Left lung (tissue), 10 donors: ENCODE measurements around the gene SCARF1. TPM values are rescaled to one million over a fixed set of nuclear protein-coding genes. Genes with fewer than 3 reads are reported as not detected.

Source experiments
- ATAC-seq: fragments of 200-7000 bp; cut with Tn5 transposase; one replicate; pipeline ENCODE4 v1.9.1; 2020; ENCODE audit warnings: moderate library complexity
- DNase-seq, 4 donors: peaks; one replicate each; pipeline ENCODE4 v3.0.0-alpha.2; 2013 to 2020
- H3K27ac ChIP-seq, 2 donors: fragments of 200-600 bp; sonication (generic) in 1 of 2; one replicate each; pipeline versions ENCODE4 v1.5.0 to v1.8.0; 2020 to 2021
- H3K27me3 ChIP-seq, 2 donors: fragments of 200-600 bp; sonication (generic) in 1 of 2; one replicate each; pipeline versions ENCODE4 v1.5.0 to v1.8.0; 2020 to 2021
- H3K36me3 ChIP-seq, 2 donors: fragments of 200-600 bp; sonication (generic) in 1 of 2; one replicate each; pipeline versions ENCODE4 v1.5.0 to v1.8.0; 2020 to 2021
- H3K4me1 ChIP-seq, 2 donors: fragments of 200-600 bp; one replicate each; pipeline ENCODE4 v1.8.0; 2021
- H3K4me3 ChIP-seq, 2 donors: fragments of 200-600 bp; sonication (generic) in 1 of 2; one replicate each; pipeline versions ENCODE4 v1.5.0 to v1.8.0; 2020 to 2021; ENCODE audit warnings: mild to moderate bottlenecking in 1 of 2
- H3K9me3 ChIP-seq, 2 donors: fragments of 200-600 bp; sonication (generic) in 1 of 2; one replicate each; pipeline versions ENCODE4 v1.5.0 to v1.8.0; 2020 to 2021
- CTCF ChIP-seq, 2 donors: fragments of 200-600 bp; sonication (generic) in 1 of 2; IDR thresholded peaks; one replicate each; pipeline versions ENCODE4 v1.5.0 to v1.8.0; 2021; ENCODE audit warnings: antibody characterized with exemption in 2 of 2
- intact Hi-C, 2 donors: fragments of 100-400 bp; cut with DNase I; formaldehyde crosslinking; loops; one replicate each; pipeline versions ENCODE4 v1.11.2 to v1.14.2; 2022
- polyA plus RNA-seq, 6 donors: library from polyadenylated mRNA; unstranded; fragments of 120-200 nt; gene quantifications; one replicate each; pipeline ENCODE4 v1.2.1, GENCODE V29; 2013; ENCODE audit not compliant: insufficient read length in 6 of 6
- total RNA-seq, 2 donors: library from RNA; stranded (reverse); fragmentation: NEBNext Ultra II Directional; extraction: Animal tissue kit (Norgen Biotek cat#: 25700); gene quantifications; one replicate each; pipeline ENCODE4 v1.2.1, GENCODE V29; 2021
- donor health status: DM: no; HTN: yes; CAD: no.
- donor health status: DM: no; HTN: no; CAD: no.

The SCARF1 gene
- total and polyA plus RNA-seq, 8 donors = 17.6 to 33.0 (median 21.5) TPM

- peaks cover 0 to 80% of the 10 kb centered on the region in 2 donors for H3K4me1 ChIP-seq
- intact Hi-C loops = no loop called here
- H3K4me3 ChIP-seq = no peak overlapping the region
- H3K27ac ChIP-seq = no peak overlapping the region
- no peak for TF ChIP-seq CTCF (IDR thresholded peaks at IDR 0.05)
- H3K9me3 ChIP-seq = no peaks in the 10 kb centered on the region
- H3K36me3 ChIP-seq = peaks cover 0 to 83% of the 10 kb centered on the region in 2 donors
- DNase-seq (no peak), ATAC-seq (no peak)
- H3K27me3 ChIP-seq = no peaks in the 10 kb centered on the region
These were observed 61.4 kb downstream of the SCARF1 start for GRCh38 chr17:1584167-1584566.

Other genes with a start within 250 kb of the SCARF1 start
- gene YWHAE, start 245.5 kb downstream of the SCARF1 start, total RNA-seq = 100 to 1,000 TPM; 437 to 455 TPM
- 100 to 1,000 TPM; 685 to 933 (median 837) TPM for gene YWHAE, start 245.5 kb downstream of the SCARF1 start, polyA plus RNA-seq
- gene CRK, start 189.5 kb downstream of the SCARF1 start, total RNA-seq = 10 to 100 TPM; 65.4 to 84.0 TPM
- gene CRK, start 189.5 kb downstream of the SCARF1 start, polyA plus RNA-seq = 10 to 100 TPM; 51.0 to 61.3 (median 54.4) TPM
- 100 to 1,000 TPM; 242 to 282 TPM for gene MYO1C, start 153.0 kb downstream of the SCARF1 start, total RNA-seq
- gene MYO1C, start 153.0 kb downstream of the SCARF1 start, polyA plus RNA-seq = 10 to 100 TPM; 65.5 to 96.7 (median 76.3) TPM
- 10 to 100 TPM; 41.9 to 51.1 TPM for gene INPP5K, start 129.1 kb downstream of the SCARF1 start, total RNA-seq
- 10 to 100 TPM; 23.6 to 34.1 (median 26.5) TPM for gene INPP5K, start 129.1 kb downstream of the SCARF1 start, polyA plus RNA-seq
- gene PITPNA, start 82.9 kb downstream of the SCARF1 start, total RNA-seq = 10 to 100 TPM; 64.1 to 96.8 TPM
- gene PITPNA, start 82.9 kb downstream of the SCARF1 start, polyA plus RNA-seq = 10 to 100 TPM; 58.4 to 77.7 (median 61.9) TPM
- 10 to 100 TPM; 53.1 to 87.9 TPM for gene SLC43A2, start 16.9 kb downstream of the SCARF1 start, total RNA-seq
- 10 to 100 TPM; 25.6 to 30.0 (median 26.5) TPM for gene SLC43A2, start 16.9 kb downstream of the SCARF1 start, polyA plus RNA-seq
- 10 to 100 TPM; 21.2 to 34.7 TPM for gene RILP, start 4.1 kb upstream of the SCARF1 start, total RNA-seq
- gene RILP, start 4.1 kb upstream of the SCARF1 start, polyA plus RNA-seq = 10 to 100 TPM in 1 of 6 donors, 1 to 10 TPM in 5; 6.3 to 10.1 (median 7.0) TPM
- 100 to 1,000 TPM; 230 to 268 TPM for gene PRPF8, start 39.1 kb upstream of the SCARF1 start, total RNA-seq
- 100 to 1,000 TPM; 298 to 364 (median 344) TPM for gene PRPF8, start 39.1 kb upstream of the SCARF1 start, polyA plus RNA-seq
- 10 to 100 TPM in 1 of 2 donors, 1 to 10 TPM in 1; 7.3 to 14.4 TPM for gene TLCD2, start 64.6 kb upstream of the SCARF1 start, total RNA-seq
- 10 to 100 TPM in 3 of 6 donors, 1 to 10 TPM in 3; 8.3 to 12.8 (median 10.4) TPM for gene TLCD2, start 64.6 kb upstream of the SCARF1 start, polyA plus RNA-seq
- 10 to 100 TPM; 31.8 to 44.2 TPM for gene WDR81, start 79.0 kb upstream of the SCARF1 start, total RNA-seq
- gene WDR81, start 79.0 kb upstream of the SCARF1 start, polyA plus RNA-seq = 10 to 100 TPM in 4 of 6 donors, 1 to 10 TPM in 2; 9.3 to 13.5 (median 11.0) TPM
- 10 to 100 TPM in 1 of 2 donors, 1 to 10 TPM in 1; 4.2 to 32.6 TPM for gene SERPINF2, start 97.1 kb upstream of the SCARF1 start, total RNA-seq
- 1 to 10 TPM; 2.6 to 3.7 (median 3.2) TPM for gene SERPINF2, start 97.1 kb upstream of the SCARF1 start, polyA plus RNA-seq
- gene SERPINF1, start 116.3 kb upstream of the SCARF1 start, total RNA-seq = 100 to 1,000 TPM; 218 to 224 TPM
- gene SERPINF1, start 116.3 kb upstream of the SCARF1 start, polyA plus RNA-seq = 10 to 100 TPM; 42.4 to 50.4 (median 46.5) TPM
- 10 to 100 TPM; 13.3 to 16.6 TPM for gene SMYD4, start 184.2 kb upstream of the SCARF1 start, total RNA-seq
- gene SMYD4, start 184.2 kb upstream of the SCARF1 start, polyA plus RNA-seq = 10 to 100 TPM; 17.1 to 24.7 (median 22.7) TPM
- 10 to 100 TPM; 73.4 to 80.2 TPM for gene RPA1, start 184.3 kb upstream of the SCARF1 start, total RNA-seq
- 100 to 1,000 TPM; 107 to 150 (median 130) TPM for gene RPA1, start 184.3 kb upstream of the SCARF1 start, polyA plus RNA-seq